PFSK-1 (cell line): ENCODE data around the gene HYI.

ENCODE experiments used
- FOXP2 ChIP-seq: optimal IDR thresholded peaks from 2 replicates; pipeline ENCODE3; 2011; ENCODE audit warnings: borderline replicate concordance, control low read depth, inconsistent platforms; ENCODE audit not compliant: insufficient read depth; ENCODE audit errors: extremely low read length, extremely low read depth
- POLR2AphosphoS5 ChIP-seq: IDR thresholded peaks from 2 replicates; pipeline ENCODE4 v1.6.1; 2012; ENCODE audit warnings: low read depth, mild to moderate bottlenecking, control low read depth, low read length, moderate library complexity
- SIN3A ChIP-seq: IDR thresholded peaks from 2 replicates; pipeline ENCODE4 v1.6.1; 2012; ENCODE audit warnings: mild to moderate bottlenecking, low read length, moderate library complexity, borderline replicate concordance; ENCODE audit not compliant: insufficient read depth
- TAF1 ChIP-seq: IDR thresholded peaks from 2 replicates; pipeline ENCODE4 v1.6.1; 2012; ENCODE audit warnings: low read length, control low read depth, borderline replicate concordance; ENCODE audit not compliant: insufficient read depth
- TF ChIP-seq, protein P1 (sequence below), 2 experiments: IDR thresholded peaks; 2 replicates each; pipeline versions ENCODE4 v1.6.1 to v1.8.0; 2011 to 2012; ENCODE audit warnings: low read depth in 2 of 2, low read length in 2 of 2, control low read depth in 1 of 2, inconsistent platforms in 1 of 2, mild to moderate bottlenecking in 1 of 2, moderate library complexity in 1 of 2; ENCODE audit not compliant: insufficient read depth in 1 of 2

DNA sequence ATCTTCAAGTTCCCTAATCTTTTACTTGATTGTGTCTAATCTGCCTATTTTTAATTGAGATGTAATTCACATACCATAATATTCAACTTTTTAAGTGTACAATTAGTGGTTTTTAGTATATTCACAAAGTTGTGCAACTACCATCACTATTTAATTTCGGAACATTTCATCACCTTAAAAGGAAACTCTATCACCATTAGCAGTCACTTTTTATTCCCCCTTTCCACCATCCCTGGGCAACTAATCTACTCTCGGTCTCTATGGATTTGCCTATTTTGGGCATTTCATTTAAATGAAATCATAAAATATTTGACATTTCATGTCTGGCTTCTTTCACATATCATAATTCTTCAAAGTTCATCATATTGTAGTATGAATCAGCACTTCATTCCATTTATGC lies 30.6 kb upstream of the HYI start:
- no peak for TF ChIP-seq POLR2AphosphoS5
- no peak for TF ChIP-seq TAF1
- no peak for TF ChIP-seq SIN3A
- TF ChIP-seq FOXP2: no peak
- TF ChIP-seq, protein P1, sequence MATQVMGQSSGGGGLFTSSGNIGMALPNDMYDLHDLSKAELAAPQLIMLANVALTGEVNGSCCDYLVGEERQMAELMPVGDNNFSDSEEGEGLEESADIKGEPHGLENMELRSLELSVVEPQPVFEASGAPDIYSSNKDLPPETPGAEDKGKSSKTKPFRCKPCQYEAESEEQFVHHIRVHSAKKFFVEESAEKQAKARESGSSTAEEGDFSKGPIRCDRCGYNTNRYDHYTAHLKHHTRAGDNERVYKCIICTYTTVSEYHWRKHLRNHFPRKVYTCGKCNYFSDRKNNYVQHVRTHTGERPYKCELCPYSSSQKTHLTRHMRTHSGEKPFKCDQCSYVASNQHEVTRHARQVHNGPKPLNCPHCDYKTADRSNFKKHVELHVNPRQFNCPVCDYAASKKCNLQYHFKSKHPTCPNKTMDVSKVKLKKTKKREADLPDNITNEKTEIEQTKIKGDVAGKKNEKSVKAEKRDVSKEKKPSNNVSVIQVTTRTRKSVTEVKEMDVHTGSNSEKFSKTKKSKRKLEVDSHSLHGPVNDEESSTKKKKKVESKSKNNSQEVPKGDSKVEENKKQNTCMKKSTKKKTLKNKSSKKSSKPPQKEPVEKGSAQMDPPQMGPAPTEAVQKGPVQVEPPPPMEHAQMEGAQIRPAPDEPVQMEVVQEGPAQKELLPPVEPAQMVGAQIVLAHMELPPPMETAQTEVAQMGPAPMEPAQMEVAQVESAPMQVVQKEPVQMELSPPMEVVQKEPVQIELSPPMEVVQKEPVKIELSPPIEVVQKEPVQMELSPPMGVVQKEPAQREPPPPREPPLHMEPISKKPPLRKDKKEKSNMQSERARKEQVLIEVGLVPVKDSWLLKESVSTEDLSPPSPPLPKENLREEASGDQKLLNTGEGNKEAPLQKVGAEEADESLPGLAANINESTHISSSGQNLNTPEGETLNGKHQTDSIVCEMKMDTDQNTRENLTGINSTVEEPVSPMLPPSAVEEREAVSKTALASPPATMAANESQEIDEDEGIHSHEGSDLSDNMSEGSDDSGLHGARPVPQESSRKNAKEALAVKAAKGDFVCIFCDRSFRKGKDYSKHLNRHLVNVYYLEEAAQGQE (IDR thresholded peaks at IDR 0.05; ENCODE audit: insufficient read depth in 1 of 2, low read depth in 2 of 2, low read length in 2 of 2): no peak
